Stimulated activated CD4-positive, alpha-beta T cell treated with anti-CD3 and anti-CD28 coated beads, Interleukin-4, amount 100 ng/mL, for 1 hour (primary cell): ENCODE measurements around the gene ASTN1.

Experiments
- DNase-seq: peaks from one replicate; pipeline ENCODE4 v3.0.0-alpha.2; 2020

Gene ASTN1

GRCh38 chr1:177024623-177025022 lies 139.9 kb downstream of the ASTN1 start:
- DNase-seq = no peak

- DNase-seq = no peak
Measured at GRCh38 chr1:177023726-177024125, 140.8 kb downstream of the ASTN1 start.

DNA sequence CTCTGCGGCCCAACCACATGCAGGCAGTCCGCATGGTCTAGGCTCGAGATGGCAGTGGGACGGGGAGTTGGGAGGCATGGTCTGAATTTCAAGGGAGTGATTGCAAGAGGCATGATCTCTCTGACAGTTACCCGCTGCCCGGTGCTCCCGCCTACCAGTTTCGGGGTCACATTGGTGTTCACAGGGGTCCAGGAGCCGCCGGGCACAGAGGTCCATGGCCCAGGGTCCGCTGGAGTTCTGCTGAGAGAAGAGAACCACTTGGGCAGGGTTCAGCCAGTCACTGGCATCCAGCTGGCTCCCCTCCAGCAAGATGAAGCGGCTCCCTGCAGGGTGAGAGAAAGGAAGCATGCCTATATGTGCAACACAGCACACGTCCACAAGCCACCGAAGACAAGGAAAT lies 141.3 kb downstream of the ASTN1 start:
- no peak for DNase-seq

GRCh38 chr1:177021687-177022086 lies 142.8 kb downstream of the ASTN1 start:
- no peak for DNase-seq

DNA sequence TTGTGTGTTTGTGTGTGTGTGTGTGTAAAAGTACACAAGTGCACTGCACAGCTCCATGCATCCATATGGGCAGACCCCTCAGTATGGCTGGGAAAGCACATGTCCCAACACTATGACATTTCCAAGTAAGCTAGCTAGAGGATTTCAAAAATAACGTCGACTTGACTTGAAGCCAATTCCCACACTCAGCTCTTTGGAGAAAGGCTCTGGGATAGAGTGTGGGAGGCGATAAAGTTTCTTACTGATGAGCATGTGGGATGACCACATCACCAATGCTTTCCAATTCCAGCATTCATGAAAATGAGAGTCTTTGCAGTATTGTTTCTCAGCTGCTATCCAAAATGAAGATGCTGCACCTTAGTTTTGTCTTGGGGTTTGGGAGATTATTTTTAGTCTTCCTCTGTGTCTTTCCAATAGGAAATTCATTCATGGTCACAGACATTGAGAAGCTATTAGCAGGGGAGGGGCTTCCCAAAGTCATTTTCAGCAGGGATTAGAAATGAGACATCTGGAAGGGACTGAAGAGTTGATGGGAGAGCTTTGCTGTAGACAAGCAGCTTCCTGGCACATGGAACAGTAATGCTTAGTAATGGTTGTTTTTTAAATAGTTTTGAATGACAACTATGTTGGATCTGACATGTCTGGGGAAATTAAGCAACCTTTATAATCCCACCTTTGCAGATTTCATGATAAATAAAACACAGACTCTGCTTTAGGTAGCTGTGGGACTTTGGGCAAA lies 143.5 kb downstream of the ASTN1 start:
- DNase-seq = no peak

DNA sequence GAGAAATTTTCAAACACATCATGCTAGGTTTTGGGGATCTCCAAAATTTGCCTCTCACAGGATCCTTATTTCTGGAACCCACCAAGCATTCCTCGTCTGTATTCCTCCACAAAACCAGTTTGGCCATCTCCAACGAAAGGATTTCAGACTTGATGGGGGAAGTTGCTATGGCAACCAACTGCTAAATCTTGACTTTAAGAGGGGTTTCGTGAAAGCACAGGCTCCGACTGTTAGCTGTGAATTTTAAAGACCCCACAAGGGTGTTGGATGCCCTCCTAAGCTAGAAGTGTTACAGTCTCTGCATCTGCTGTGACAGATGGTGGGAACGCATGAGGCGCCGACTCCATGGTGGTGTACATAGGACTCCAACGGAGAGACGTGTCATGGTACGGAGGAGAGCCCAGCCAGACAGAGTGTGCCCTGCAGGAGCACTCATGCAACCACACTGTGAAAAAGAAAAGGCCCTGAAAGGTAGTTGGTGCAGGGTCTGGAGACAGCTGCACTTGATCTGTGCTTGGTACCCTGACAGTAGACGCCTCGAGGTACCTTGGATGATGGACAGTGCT lies 147.1 kb downstream of the ASTN1 start:
- DNase-seq = no peak

DNA sequence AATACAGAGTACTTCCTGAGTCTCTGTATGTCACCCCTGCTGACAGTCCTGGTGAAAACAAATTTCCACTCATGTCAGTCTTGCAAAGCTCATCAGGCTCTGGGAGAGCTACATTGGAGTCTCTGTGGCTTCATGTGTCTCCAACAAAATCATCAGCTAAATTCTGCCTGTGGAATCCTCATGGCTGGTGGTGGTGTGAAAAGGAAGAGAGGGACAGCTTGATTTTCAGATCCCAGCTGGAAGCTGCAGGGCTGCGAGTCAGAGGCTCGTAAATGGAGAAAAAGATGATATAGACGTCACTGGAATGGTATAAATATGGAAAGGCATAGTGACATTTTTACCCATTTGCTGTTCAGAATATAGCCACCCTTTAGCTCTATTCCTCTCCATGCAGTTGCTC lies 150.2 kb downstream of the ASTN1 start:
- DNase-seq = no peak

DNA sequence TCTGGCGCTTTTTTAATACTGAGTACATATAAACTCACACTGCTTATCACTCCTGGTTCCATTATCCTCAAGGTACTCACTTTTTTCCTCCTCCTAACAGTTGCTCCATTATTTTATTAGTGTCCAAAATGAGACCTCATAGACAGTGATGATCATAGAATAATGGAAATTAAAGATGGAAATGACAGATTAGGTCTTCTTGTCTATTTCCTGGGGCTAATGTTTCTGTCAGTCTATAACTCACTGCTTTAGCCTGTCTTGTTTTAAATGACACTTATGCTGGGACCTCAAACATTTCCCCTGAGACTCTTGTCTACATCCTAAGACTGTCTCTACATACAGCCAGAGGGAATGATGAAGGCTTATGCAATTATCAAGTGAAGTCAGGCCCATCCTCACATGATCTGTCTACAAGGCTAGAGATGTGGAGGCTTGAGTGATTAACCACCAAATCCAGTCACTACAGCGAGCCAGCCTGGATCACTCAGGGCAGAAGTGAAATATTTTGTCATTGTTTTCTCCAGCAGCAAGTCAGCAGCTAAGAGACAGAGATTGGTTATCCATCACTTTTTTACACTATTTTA lies 152.1 kb downstream of the ASTN1 start:
- no peak for DNase-seq

DNA sequence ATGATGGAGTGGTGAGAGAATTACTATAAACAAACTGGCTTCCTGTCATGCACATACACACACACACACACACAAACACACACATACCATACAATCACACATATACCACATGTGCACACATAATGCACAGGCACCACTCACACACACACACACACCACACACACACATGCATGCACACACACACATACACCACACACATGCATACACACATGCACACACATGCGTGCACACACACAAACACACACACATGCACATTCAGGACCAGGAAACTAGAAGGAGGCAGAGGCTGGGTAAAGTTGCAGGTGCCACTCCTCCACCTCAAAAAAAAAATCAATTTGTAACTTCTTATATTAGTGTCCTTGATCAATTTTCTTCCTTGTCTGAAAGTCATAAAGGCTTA lies 153.0 kb downstream of the ASTN1 start:
- no peak for DNase-seq

GRCh38 chr1:177010211-177010825 lies 154.2 kb downstream of the ASTN1 start:
- DNase-seq = no peak

GRCh38 chr1:177008653-177009052 lies 155.9 kb downstream of the ASTN1 start:
- DNase-seq = no peak

DNA sequence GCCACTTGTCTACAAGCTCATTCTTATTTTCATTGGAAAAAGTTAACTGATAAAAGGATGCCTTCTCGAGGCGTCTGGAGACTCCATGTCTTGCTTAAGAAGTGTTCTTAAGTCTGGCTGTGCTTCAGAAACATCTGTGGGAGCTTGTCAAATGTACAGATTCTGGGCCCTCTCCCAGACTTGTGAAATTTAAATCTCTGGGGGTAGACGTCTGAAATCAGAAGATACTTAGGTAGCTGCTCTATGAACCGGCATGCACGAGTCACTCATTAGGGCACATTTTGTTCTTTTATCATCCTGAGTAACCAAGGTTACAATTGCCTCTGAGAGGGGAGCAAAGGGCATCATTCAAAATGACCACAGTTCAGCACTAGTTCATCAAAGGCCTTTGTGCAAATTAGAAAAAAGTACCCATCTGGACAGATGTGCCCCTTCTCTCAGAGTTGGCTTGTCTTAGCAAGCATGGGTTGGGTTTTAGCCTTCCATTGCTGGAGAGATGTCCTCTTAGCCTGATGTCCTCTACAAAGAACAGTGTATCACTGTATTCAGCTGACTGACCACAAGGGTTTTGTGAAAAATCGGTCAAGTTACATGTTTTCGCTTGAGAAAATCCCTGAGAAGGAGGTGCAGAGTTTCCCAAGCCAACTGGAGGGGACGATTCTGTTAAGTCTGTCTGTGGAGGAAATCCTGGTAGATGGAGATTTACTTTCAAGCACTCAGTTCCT lies 156.9 kb downstream of the ASTN1 start:
- no peak for DNase-seq

- DNase-seq = no peak
Measured at GRCh38 chr1:177002891-177003290, 161.6 kb downstream of the ASTN1 start.

DNA sequence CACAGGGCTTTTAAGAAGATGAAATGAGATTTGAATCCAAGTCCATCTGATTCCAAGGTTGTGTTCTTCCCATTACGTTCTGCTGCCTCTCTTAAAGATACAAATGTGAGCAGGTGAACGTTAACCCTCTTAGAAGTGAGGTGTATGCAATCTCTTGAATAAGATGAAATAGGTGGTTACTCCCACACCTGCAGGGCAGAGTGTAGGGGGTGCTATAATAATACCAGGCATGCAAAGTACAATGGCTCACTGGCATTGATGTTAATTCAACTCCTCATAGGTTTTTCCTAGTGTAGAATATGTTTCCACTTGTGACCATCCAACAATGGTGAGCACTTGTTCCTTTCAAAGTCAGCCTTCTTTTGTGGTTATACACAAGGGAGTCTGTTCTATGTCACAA lies 163.0 kb downstream of the ASTN1 start:
- DNase-seq = no peak

DNA sequence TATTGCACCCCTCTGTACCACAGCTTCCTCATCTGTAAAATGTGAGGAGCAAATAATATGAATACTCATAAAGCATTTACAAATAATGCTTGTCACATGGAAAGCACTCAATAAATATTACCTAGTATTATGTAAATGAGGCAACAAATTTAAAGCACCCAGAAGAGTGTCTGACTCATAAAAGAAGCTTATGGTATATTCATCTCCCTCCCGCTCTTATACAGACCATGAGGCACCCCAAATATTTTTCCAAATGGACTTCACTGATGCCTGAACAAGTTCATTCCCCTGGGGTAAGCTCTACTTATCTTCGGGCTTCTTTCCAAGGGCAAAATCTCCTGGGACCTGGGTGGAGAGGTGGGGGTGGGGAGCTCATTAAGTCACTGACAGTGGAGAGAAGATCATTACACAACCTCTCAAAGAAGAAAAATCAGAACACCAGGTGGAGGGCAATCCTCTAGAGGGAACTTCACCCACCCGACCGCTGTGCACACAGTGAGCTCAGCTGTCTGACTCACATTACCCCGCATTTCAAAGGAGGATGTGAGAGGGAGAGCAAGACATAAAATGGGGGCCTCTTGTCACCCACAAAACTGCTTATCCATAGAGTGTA lies 166.2 kb downstream of the ASTN1 start:
- no peak for DNase-seq

DNA sequence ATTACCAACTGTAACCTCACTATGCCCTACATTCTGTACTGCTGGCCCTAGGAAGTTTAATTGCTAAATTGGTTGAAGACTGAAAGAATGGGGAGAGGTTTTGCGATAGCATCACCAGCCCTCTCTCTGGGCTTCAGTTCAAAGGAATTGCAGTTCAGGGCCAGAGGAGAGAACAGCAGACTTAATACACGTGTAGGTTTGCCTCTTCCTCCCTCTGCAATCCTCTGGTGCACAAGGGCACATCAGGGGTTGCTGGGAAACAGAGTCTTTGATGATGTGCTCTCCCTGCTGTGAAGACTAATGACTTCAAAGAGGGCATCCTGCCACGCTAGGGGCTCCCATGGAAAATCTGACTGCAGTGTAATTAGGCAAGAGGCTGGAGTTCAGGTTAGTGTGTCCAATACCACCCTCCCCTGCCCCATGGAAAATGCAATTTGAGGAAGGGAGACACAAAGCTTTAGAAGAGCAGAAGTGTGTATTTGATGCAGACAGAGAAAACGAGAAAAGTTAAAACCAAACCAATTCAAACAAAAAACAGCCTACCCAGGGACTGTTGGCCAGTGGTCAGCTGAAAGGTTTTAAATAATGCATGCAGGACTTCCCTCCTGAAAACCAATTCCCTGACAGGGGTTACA lies 167.9 kb downstream of the ASTN1 start:
- no peak for DNase-seq

DNA sequence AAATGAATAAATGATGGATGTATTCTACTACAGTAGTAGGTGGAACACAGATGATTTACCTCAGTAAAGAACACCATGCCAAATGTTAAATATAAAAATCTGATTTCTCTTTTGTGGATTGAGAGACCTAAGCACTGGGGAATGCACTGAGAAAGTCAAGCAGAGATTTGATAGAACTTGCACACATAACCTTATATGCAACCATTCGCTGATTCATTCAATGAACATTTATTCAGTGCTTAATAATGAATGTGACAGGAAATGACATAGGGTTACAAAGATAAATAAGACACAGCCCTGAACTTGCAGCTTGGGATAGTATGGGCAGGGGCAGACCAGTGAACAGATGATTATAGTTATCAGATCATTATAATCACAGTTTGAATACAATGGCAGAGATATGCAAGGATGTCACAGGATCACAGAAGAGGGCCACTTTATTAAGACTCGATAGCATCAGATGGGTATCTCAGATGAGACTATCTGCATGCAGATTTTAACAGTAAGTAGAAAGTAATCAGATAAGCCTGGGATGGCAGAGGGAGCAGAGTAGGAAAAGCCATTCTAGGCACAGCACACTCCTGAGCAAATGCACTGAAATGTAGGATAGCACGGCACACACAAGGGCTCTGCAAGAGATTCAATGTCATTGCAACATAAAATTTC lies 169.4 kb downstream of the ASTN1 start:
- DNase-seq = no peak

DNA sequence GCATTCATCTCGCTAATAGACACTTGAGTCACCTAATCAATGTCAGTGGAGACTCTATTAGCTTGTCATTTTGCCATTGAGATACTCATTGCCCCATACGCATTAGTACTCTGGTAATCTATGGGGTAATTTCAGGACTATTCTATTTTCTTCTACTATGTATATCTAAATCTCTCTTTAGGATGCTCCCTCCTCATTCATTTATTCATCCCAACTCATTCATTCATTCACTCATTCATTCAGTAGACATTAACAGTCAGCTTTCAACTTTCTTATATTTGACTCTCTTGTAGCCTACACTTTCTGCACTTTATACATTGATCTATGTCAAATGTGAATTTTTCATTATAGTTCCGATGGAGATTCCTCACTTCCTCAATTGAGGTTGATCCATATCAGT lies 170.9 kb downstream of the ASTN1 start:
- no peak for DNase-seq

GRCh38 chr1:176989754-176990153 lies 174.8 kb downstream of the ASTN1 start:
- no peak for DNase-seq

DNA sequence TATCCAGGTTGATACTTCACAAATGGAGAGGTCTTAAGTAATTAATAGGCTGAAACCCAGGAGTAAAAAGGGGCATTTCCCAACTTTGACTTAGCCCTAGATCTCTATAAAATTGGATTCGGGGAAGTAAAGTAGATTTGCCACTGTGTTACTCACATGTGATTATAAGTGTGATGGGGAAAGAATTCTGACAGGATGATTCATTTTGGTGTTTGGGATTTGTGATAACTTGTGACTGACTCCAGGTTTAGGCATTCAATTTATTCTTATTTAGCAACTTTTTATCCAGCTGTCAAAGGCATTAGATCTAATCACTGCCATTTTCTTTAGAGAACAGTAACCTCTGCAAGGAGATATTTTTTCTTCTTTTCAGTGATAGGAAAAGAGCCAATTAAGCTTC lies 175.5 kb downstream of the ASTN1 start:
- DNase-seq = no peak

DNA sequence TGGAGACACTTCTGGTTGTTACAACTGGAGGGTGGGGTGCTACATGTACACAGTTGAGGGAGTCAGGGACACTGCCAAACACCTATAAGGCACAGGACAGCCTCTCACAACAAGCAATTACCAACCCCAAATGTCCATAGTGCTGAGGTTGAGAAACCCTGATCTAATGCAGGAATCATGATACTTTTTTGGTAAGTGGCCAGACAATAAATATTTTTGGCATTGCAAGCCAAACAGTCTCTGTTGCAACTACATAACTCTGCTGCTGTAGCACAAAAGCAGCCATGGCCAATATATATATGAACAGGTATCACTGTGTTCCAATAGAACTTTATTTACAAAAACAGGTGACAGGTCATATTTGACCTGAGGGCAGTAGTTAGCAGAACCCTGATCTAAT lies 177.5 kb downstream of the ASTN1 start:
- DNase-seq = no peak

- no peak for DNase-seq
Measured at GRCh38 chr1:176983731-176984130, 180.8 kb downstream of the ASTN1 start.
